Stimulated activated memory B cell treated with anti-CD40 and anti-IgM and Interleukin-4, amounts not matched to agents 10 μg/mL and 1 μg/mL and 100 μg/mL, for 72 hours (primary cell): Measurements from ENCODE around the gene ETNPPL.

Experiments used
- ATAC-seq: fragments of 150-1000 bp; cut with Tn5 transposase; 2 replicates; pipeline ENCODE4 v1.10.0; 2021
- H3K27ac Mint-ChIP-seq: one replicate; pipeline ENCODE4 v1.8.0; 2022; ENCODE audit warnings: mild to moderate bottlenecking, mixed read lengths
- H3K27me3 Mint-ChIP-seq: one replicate; pipeline ENCODE4 v1.8.0; 2022; ENCODE audit warnings: mixed read lengths
- H3K36me3 Mint-ChIP-seq: one replicate; pipeline ENCODE4 v1.8.0; 2022; ENCODE audit warnings: mixed read lengths
- H3K4me1 Mint-ChIP-seq: one replicate; pipeline ENCODE4 v1.8.0; 2022; ENCODE audit warnings: mixed read lengths
- H3K4me3 Mint-ChIP-seq: one replicate; pipeline ENCODE4 v1.8.0; 2022; ENCODE audit warnings: mild to moderate bottlenecking, moderate library complexity, mixed read lengths
- H3K9me3 Mint-ChIP-seq: one replicate; pipeline ENCODE4 v1.8.0; 2022; ENCODE audit warnings: mixed read lengths

Gene ETNPPL

GRCh38 chr4:108694423-108694822 is 68.4 kb downstream of the ETNPPL start:
- Mint-ChIP-seq H3K36me3 (no peaks in the 10 kb centered on the region), H3K9me3 (no peaks in the 10 kb centered on the region), H3K4me1 (no peaks in the 10 kb centered on the region), H3K27me3 (peaks cover 8% of the 10 kb centered on the region), H3K4me3 (no peak overlapping the region), H3K27ac (no peak overlapping the region)
- ATAC-seq: no peak

DNA sequence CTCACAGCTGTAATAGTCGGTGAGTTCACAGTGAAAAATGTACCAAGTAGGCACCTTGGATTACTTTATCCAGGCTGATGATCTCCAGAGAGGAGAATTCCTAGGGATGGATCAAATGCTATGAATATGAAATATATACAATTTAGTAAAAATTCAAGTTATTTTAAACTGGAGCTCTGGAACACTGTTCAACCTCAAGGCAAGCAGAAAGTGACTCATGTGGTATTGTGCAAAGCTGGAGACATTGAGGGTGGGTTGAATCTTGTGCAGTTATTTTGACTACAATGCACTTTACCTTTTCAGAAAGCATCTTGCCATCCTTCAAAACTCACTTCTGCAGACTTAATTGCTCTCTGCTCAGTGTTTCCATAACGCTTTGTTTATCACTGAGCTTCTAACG is 69.0 kb downstream of the ETNPPL start:
- no peaks in the 10 kb centered on the region for H3K36me3 Mint-ChIP-seq
- H3K27me3 Mint-ChIP-seq: peaks cover 8% of the 10 kb centered on the region
- no peak for ATAC-seq

GRCh38 chr4:108693211-108693610 is 69.6 kb downstream of the ETNPPL start:
- H3K27me3 Mint-ChIP-seq: peaks cover 2% of the 10 kb centered on the region
- H3K4me1 Mint-ChIP-seq: no peaks in the 10 kb centered on the region
- no peaks in the 10 kb centered on the region for H3K36me3 Mint-ChIP-seq
- H3K27ac Mint-ChIP-seq: no peak overlapping the region
- H3K4me3 Mint-ChIP-seq: no peak overlapping the region
- no peak for ATAC-seq
- H3K9me3 Mint-ChIP-seq: no peaks in the 10 kb centered on the region

More for the DNA sequence above, 69.0 kb downstream of the ETNPPL start:
- Mint-ChIP-seq H3K9me3 (no peaks in the 10 kb centered on the region), H3K4me3 (no peak overlapping the region), H3K27ac (no peak overlapping the region), H3K4me1 (no peaks in the 10 kb centered on the region)
